Measurements from ENCODE around the gene NDUFA11. TPM values are rescaled to one million over a fixed set of nuclear protein-coding genes. Genes with fewer than 3 reads are reported as not detected.
A peak's percentile ranks its signal among the peaks of the same experiment; 100 is the strongest.

NDUFA11 gene
- total and polyA plus RNA-seq, 5 donors from 2014 or later = 120 to 499 (median 444) TPM

GRCh38 chr19:5931251-5931650, 27.7 kb upstream of the NDUFA11 start:
- DNase-seq (no peak), ATAC-seq (ENCODE audit: low read depth in 2 of 2) (no peak)
- Mint-ChIP-seq H3K4me3 (no peak overlapping the region), H3K36me3 (peaks cover 21% of the 10 kb centered on the region), H3K9me3 (peaks cover 0 to 1% (median 0%) of the 10 kb centered on the region in 7 donors), H3K27me3 (no peaks in the 10 kb centered on the region), H3K4me1 (peaks cover 0 to 5% (median 1%) of the 10 kb centered on the region in 4 donors), H3K27ac (peak overlapping the region in 1 of 3 donors; percentile 36)
- Histone ChIP-seq H3K27ac (ENCODE audit: insufficient read depth, low read length, poor library complexity, severe bottlenecking) (no peak overlapping the region), H3K4me3 (ENCODE audit: low read depth, low read length) (no peak overlapping the region), H3K4me1 (ENCODE audit: control insufficient read depth, insufficient read depth, low read length, poor library complexity, severe bottlenecking) (no peaks in the 10 kb centered on the region), H3K27me3 (ENCODE audit: control insufficient read depth, insufficient read depth, low read length) (no peaks in the 10 kb centered on the region), H3K36me3 (ENCODE audit: control insufficient read depth, insufficient read depth, low read length) (peaks cover 93% of the 10 kb centered on the region), H3K9me3 (ENCODE audit: control insufficient read depth in 2 of 2, low read length in 2 of 2) (no peaks in the 10 kb centered on the region)

- Histone ChIP-seq H3K4me3 (ENCODE audit: low read depth, low read length) (no peak overlapping the region), H3K9me3 (ENCODE audit: control insufficient read depth in 2 of 2, low read length in 2 of 2) (no peaks in the 10 kb centered on the region), H3K27me3 (ENCODE audit: control insufficient read depth, insufficient read depth, low read length) (no peaks in the 10 kb centered on the region), H3K36me3 (ENCODE audit: control insufficient read depth, insufficient read depth, low read length) (peaks cover 93% of the 10 kb centered on the region), H3K27ac (ENCODE audit: insufficient read depth, low read length, poor library complexity, severe bottlenecking) (no peak overlapping the region), H3K4me1 (ENCODE audit: control insufficient read depth, insufficient read depth, low read length, poor library complexity, severe bottlenecking) (no peaks in the 10 kb centered on the region)
- Mint-ChIP-seq H3K4me1 (peaks cover 0 to 2% (median 0%) of the 10 kb centered on the region in 4 donors), H3K36me3 (peaks cover 22% of the 10 kb centered on the region), H3K9me3 (peaks cover 0 to 1% (median 0%) of the 10 kb centered on the region in 7 donors), H3K27me3 (no peaks in the 10 kb centered on the region), H3K27ac (no peak overlapping the region), H3K4me3 (no peak overlapping the region)
- ATAC-seq (ENCODE audit: low read depth in 2 of 2) (no peak), DNase-seq (no peak)
Measured at GRCh38 chr19:5929625-5930024, 26.0 kb upstream of the NDUFA11 start.

- Mint-ChIP-seq H3K9me3 (peaks cover 0 to 1% (median 0%) of the 10 kb centered on the region in 7 donors), H3K4me3 (no peak overlapping the region), H3K4me1 (peaks cover 0 to under 1% (median 0%) of the 10 kb centered on the region in 4 donors), H3K27me3 (no peaks in the 10 kb centered on the region), H3K27ac (no peak overlapping the region), H3K36me3 (peaks cover 24% of the 10 kb centered on the region)
- H3K27ac ChIP-seq (ENCODE audit: insufficient read depth, low read length, poor library complexity, severe bottlenecking) = no peak overlapping the region
- no peaks in the 10 kb centered on the region for H3K9me3 ChIP-seq (ENCODE audit: control insufficient read depth in 2 of 2, low read length in 2 of 2)
- H3K4me3 ChIP-seq (ENCODE audit: low read depth, low read length) = no peak overlapping the region
- no peaks in the 10 kb centered on the region for H3K4me1 ChIP-seq (ENCODE audit: control insufficient read depth, insufficient read depth, low read length, poor library complexity, severe bottlenecking)
- ATAC-seq (ENCODE audit: low read depth in 2 of 2) (no peak), DNase-seq (no peak)
- peaks cover 93% of the 10 kb centered on the region for H3K36me3 ChIP-seq (ENCODE audit: control insufficient read depth, insufficient read depth, low read length)
- no peaks in the 10 kb centered on the region for H3K27me3 ChIP-seq (ENCODE audit: control insufficient read depth, insufficient read depth, low read length)
Measured at GRCh38 chr19:5929179-5929578, 25.6 kb upstream of the NDUFA11 start.

GRCh38 chr19:5927441-5927821, 23.8 kb upstream of the NDUFA11 start:
- DNase-seq (no peak), ATAC-seq (ENCODE audit: low read depth in 2 of 2) (no peak)
- Histone ChIP-seq H3K9me3 (ENCODE audit: control insufficient read depth in 2 of 2, low read length in 2 of 2) (no peaks in the 10 kb centered on the region), H3K4me1 (ENCODE audit: control insufficient read depth, insufficient read depth, low read length, poor library complexity, severe bottlenecking) (no peaks in the 10 kb centered on the region), H3K27ac (ENCODE audit: insufficient read depth, low read length, poor library complexity, severe bottlenecking) (no peak overlapping the region), H3K4me3 (ENCODE audit: low read depth, low read length) (no peak overlapping the region), H3K27me3 (ENCODE audit: control insufficient read depth, insufficient read depth, low read length) (no peaks in the 10 kb centered on the region), H3K36me3 (ENCODE audit: control insufficient read depth, insufficient read depth, low read length) (peaks cover 96% of the 10 kb centered on the region)
- no peak overlapping the region for H3K27ac Mint-ChIP-seq
- H3K27me3 Mint-ChIP-seq = no peaks in the 10 kb centered on the region
- peaks cover 0 to 3% (median 0%) of the 10 kb centered on the region in 4 donors for H3K4me1 Mint-ChIP-seq
- peaks cover 28% of the 10 kb centered on the region for H3K36me3 Mint-ChIP-seq
- H3K4me3 Mint-ChIP-seq = no peak overlapping the region
- H3K9me3 Mint-ChIP-seq = peaks cover 0 to 1% (median 0%) of the 10 kb centered on the region in 7 donors

- H3K27me3 Mint-ChIP-seq = no peaks in the 10 kb centered on the region
- H3K36me3 Mint-ChIP-seq = peaks cover 32% of the 10 kb centered on the region
- peak overlapping the region in 1 of 3 donors; percentile 66 for H3K27ac Mint-ChIP-seq
- H3K9me3 ChIP-seq (ENCODE audit: control insufficient read depth in 2 of 2, low read length in 2 of 2) = no peaks in the 10 kb centered on the region
- H3K27ac ChIP-seq (ENCODE audit: insufficient read depth, low read length, poor library complexity, severe bottlenecking) = no peak overlapping the region
- peaks cover 96% of the 10 kb centered on the region for H3K36me3 ChIP-seq (ENCODE audit: control insufficient read depth, insufficient read depth, low read length)
- no peak overlapping the region for H3K4me3 Mint-ChIP-seq
- H3K4me1 Mint-ChIP-seq = peaks cover 0 to 3% (median 0%) of the 10 kb centered on the region in 4 donors
- no peaks in the 10 kb centered on the region for H3K27me3 ChIP-seq (ENCODE audit: control insufficient read depth, insufficient read depth, low read length)
- H3K9me3 Mint-ChIP-seq = peaks cover 0 to 1% (median 0%) of the 10 kb centered on the region in 7 donors
- no peak for DNase-seq
- no peak for ATAC-seq (ENCODE audit: low read depth in 2 of 2)
- H3K4me1 ChIP-seq (ENCODE audit: control insufficient read depth, insufficient read depth, low read length, poor library complexity, severe bottlenecking) = no peaks in the 10 kb centered on the region
- no peak overlapping the region for H3K4me3 ChIP-seq (ENCODE audit: low read depth, low read length)
Measured at GRCh38 chr19:5926641-5927440, 23.3 kb upstream of the NDUFA11 start.

- no peak overlapping the region for H3K27ac Mint-ChIP-seq
- H3K9me3 ChIP-seq (ENCODE audit: control insufficient read depth in 2 of 2, low read length in 2 of 2) = no peaks in the 10 kb centered on the region
- no peaks in the 10 kb centered on the region for H3K4me1 ChIP-seq (ENCODE audit: control insufficient read depth, insufficient read depth, low read length, poor library complexity, severe bottlenecking)
- H3K4me1 Mint-ChIP-seq = peaks cover 0 to 3% (median 0%) of the 10 kb centered on the region in 4 donors
- no peak overlapping the region for H3K4me3 ChIP-seq (ENCODE audit: low read depth, low read length)
- H3K27me3 ChIP-seq (ENCODE audit: control insufficient read depth, insufficient read depth, low read length) = no peaks in the 10 kb centered on the region
- no peak overlapping the region for H3K4me3 Mint-ChIP-seq
- H3K36me3 Mint-ChIP-seq = peaks cover 37% of the 10 kb centered on the region
- no peak for DNase-seq
- H3K36me3 ChIP-seq (ENCODE audit: control insufficient read depth, insufficient read depth, low read length) = peaks cover 96% of the 10 kb centered on the region
- no peak for ATAC-seq (ENCODE audit: low read depth in 2 of 2)
- H3K27ac ChIP-seq (ENCODE audit: insufficient read depth, low read length, poor library complexity, severe bottlenecking) = no peak overlapping the region
- H3K27me3 Mint-ChIP-seq = no peaks in the 10 kb centered on the region
- H3K9me3 Mint-ChIP-seq = peaks cover 0 to 1% (median 0%) of the 10 kb centered on the region in 7 donors
Measured at GRCh38 chr19:5925830-5926427, 22.3 kb upstream of the NDUFA11 start.

GRCh38 chr19:5923356-5923755, 19.8 kb upstream of the NDUFA11 start:
- H3K27ac ChIP-seq (ENCODE audit: insufficient read depth, low read length, poor library complexity, severe bottlenecking) = no peak overlapping the region
- no peaks in the 10 kb centered on the region for H3K9me3 ChIP-seq (ENCODE audit: control insufficient read depth in 2 of 2, low read length in 2 of 2)
- peaks cover 92% of the 10 kb centered on the region for H3K36me3 ChIP-seq (ENCODE audit: control insufficient read depth, insufficient read depth, low read length)
- H3K27me3 ChIP-seq (ENCODE audit: control insufficient read depth, insufficient read depth, low read length) = no peaks in the 10 kb centered on the region
- Mint-ChIP-seq H3K4me3 (no peak overlapping the region), H3K27ac (no peak overlapping the region), H3K9me3 (peaks cover 0 to under 1% (median 0%) of the 10 kb centered on the region in 7 donors), H3K27me3 (no peaks in the 10 kb centered on the region), H3K4me1 (peaks cover 0 to 3% (median 0%) of the 10 kb centered on the region in 4 donors), H3K36me3 (peaks cover 23% of the 10 kb centered on the region)
- no peak for DNase-seq
- H3K4me3 ChIP-seq (ENCODE audit: low read depth, low read length) = no peak overlapping the region
- no peak for ATAC-seq (ENCODE audit: low read depth in 2 of 2)
- no peaks in the 10 kb centered on the region for H3K4me1 ChIP-seq (ENCODE audit: control insufficient read depth, insufficient read depth, low read length, poor library complexity, severe bottlenecking)
